ENCODE data around the gene MSH3. TPM values are rescaled to one million over a fixed set of nuclear protein-coding genes. Genes with fewer than 3 reads are reported as not detected.

The MSH3 gene
- total RNA-seq, 2 donors from 2014 or later, result 6.8 to 9.9 TPM

- Histone ChIP-seq H3K36me3 (no peaks in the 10 kb centered on the region), H3K27me3 (no peaks in the 10 kb centered on the region)
- no peak for DNase-seq (ENCODE audit: low spot score)
Observed at GRCh38 chr5:80641353-80641752, 13.1 kb upstream of the MSH3 start.

GRCh38 chr5:80644900-80645299, 9.6 kb upstream of the MSH3 start:
- no peak overlapping the region for H3K27ac ChIP-seq
- H3K4me3 ChIP-seq, result no peak overlapping the region
- H3K4me1 ChIP-seq, result no peaks in the 10 kb centered on the region
- no peak for TF ChIP-seq CTCF (IDR thresholded peaks at IDR 0.05)
- H3K9me3 ChIP-seq, result no peaks in the 10 kb centered on the region
- H3K27me3 ChIP-seq, result no peaks in the 10 kb centered on the region
- DNase-seq (ENCODE audit: low spot score), result no peak
- no peaks in the 10 kb centered on the region for H3K36me3 ChIP-seq

More at GRCh38 chr5:80641353-80641752, 13.1 kb upstream of the MSH3 start:
- Histone ChIP-seq H3K9me3 (no peaks in the 10 kb centered on the region), H3K4me3 (no peak overlapping the region), H3K27ac (no peak overlapping the region), H3K4me1 (no peaks in the 10 kb centered on the region)
- TF ChIP-seq CTCF (IDR thresholded peaks at IDR 0.05), result no peak

- no peaks in the 10 kb centered on the region for H3K9me3 ChIP-seq
- no peak overlapping the region for H3K27ac ChIP-seq
- H3K4me1 ChIP-seq, result no peaks in the 10 kb centered on the region
- no peak overlapping the region for H3K4me3 ChIP-seq
- no peak for TF ChIP-seq CTCF (IDR thresholded peaks at IDR 0.05)
- DNase-seq (ENCODE audit: low spot score), result no peak
- no peaks in the 10 kb centered on the region for H3K36me3 ChIP-seq
- H3K27me3 ChIP-seq, result no peaks in the 10 kb centered on the region
Observed at GRCh38 chr5:80646926-80647325, 7.5 kb upstream of the MSH3 start.

- peak overlapping the region in 1 of 2 donors; percentile 94 for H3K4me3 ChIP-seq
- no peaks in the 10 kb centered on the region for H3K27me3 ChIP-seq
- H3K9me3 ChIP-seq, result no peaks in the 10 kb centered on the region
- peaks cover 13% of the 10 kb centered on the region for H3K36me3 ChIP-seq
- peaks cover 0 to 18% of the 10 kb centered on the region in 2 donors for H3K4me1 ChIP-seq
- no peak overlapping the region for H3K27ac ChIP-seq
- TF ChIP-seq CTCF (IDR thresholded peaks at IDR 0.05), result no peak
- no peak for DNase-seq (ENCODE audit: low spot score)
Observed at GRCh38 chr5:80653502-80653901, 950 bp upstream of the MSH3 start.

GRCh38 chr5:80654054-80654390, 430 bp upstream of the MSH3 start:
- DNase-seq (ENCODE audit: low spot score), result no peak
- Histone ChIP-seq H3K9me3 (no peaks in the 10 kb centered on the region), H3K4me3 (peak overlapping the region; percentile 94 to 99), H3K27ac (no peak overlapping the region), H3K4me1 (peaks cover 0 to 18% of the 10 kb centered on the region in 2 donors), H3K27me3 (no peaks in the 10 kb centered on the region), H3K36me3 (peaks cover 13% of the 10 kb centered on the region)
- no peak for TF ChIP-seq CTCF (IDR thresholded peaks at IDR 0.05)

GRCh38 chr5:80655231-80655774, 851 bp downstream of the MSH3 start:
- Histone ChIP-seq H3K9me3 (no peaks in the 10 kb centered on the region), H3K36me3 (peaks cover 19% of the 10 kb centered on the region), H3K4me1 (peaks cover 0 to 18% of the 10 kb centered on the region in 2 donors), H3K27me3 (no peaks in the 10 kb centered on the region), H3K27ac (peak overlapping the region; percentile 93 to 99), H3K4me3 (peak overlapping the region; percentile 94 to 99)
- no peak for DNase-seq (ENCODE audit: low spot score)
- no peak for TF ChIP-seq CTCF (IDR thresholded peaks at IDR 0.05)

Measured in right atrium auricular region (tissue), 2 donors.